Upper lobe of right lung (tissue), 1 donor: ENCODE data around the gene RNF223. TPM values are rescaled to one million over a fixed set of nuclear protein-coding genes. Genes with fewer than 3 reads are reported as not detected.

Source experiments
- ATAC-seq: fragments of 200-7000 bp; cut with Tn5 transposase; one replicate; pipeline ENCODE4 v1.9.1; 2020; ENCODE audit warnings: mild to moderate bottlenecking, moderate library complexity
- DNase-seq: peaks from one replicate; pipeline ENCODE4 v3.0.0-alpha.2; 2020
- H3K27ac ChIP-seq: fragments of 200-600 bp; one replicate; pipeline ENCODE4 v1.8.0; 2022
- H3K27me3 ChIP-seq: fragments of 200-600 bp; one replicate; pipeline ENCODE4 v1.8.0; 2022; ENCODE audit warnings: mild to moderate bottlenecking
- H3K36me3 ChIP-seq: fragments of 200-600 bp; one replicate; pipeline ENCODE4 v1.8.0; 2022
- H3K4me1 ChIP-seq: fragments of 200-600 bp; one replicate; pipeline ENCODE4 v1.8.0; 2022
- H3K4me3 ChIP-seq: fragments of 200-600 bp; one replicate; pipeline ENCODE4 v1.8.0; 2022; ENCODE audit warnings: mild to moderate bottlenecking
- H3K9me3 ChIP-seq: fragments of 200-600 bp; one replicate; pipeline ENCODE4 v1.8.0; 2022
- intact Hi-C: fragments of 100-400 bp; cut with DNase I; formaldehyde crosslinking; loops from one replicate; pipeline ENCODE4 v1.11.0; 2022
- total RNA-seq: library from RNA; stranded (reverse); fragmentation: NEBNext Ultra II Directional; extraction: Animal tissue kit (Norgen Biotek cat#: 25700); gene quantifications from one replicate; pipeline ENCODE4 v1.2.1, GENCODE V29; 2021
- TF ChIP-seq, protein P1 (sequence below): fragments of 200-600 bp; IDR thresholded peaks from one replicate; pipeline ENCODE4 v1.8.0; 2022; ENCODE audit warnings: antibody characterized with exemption
- donor health status: DM: no; HTN: yes; CAD: no; lungs with severe emphysema.

Gene RNF223
- total RNA-seq, 1 donor from 2014 or later = 0.55 TPM

DNA sequence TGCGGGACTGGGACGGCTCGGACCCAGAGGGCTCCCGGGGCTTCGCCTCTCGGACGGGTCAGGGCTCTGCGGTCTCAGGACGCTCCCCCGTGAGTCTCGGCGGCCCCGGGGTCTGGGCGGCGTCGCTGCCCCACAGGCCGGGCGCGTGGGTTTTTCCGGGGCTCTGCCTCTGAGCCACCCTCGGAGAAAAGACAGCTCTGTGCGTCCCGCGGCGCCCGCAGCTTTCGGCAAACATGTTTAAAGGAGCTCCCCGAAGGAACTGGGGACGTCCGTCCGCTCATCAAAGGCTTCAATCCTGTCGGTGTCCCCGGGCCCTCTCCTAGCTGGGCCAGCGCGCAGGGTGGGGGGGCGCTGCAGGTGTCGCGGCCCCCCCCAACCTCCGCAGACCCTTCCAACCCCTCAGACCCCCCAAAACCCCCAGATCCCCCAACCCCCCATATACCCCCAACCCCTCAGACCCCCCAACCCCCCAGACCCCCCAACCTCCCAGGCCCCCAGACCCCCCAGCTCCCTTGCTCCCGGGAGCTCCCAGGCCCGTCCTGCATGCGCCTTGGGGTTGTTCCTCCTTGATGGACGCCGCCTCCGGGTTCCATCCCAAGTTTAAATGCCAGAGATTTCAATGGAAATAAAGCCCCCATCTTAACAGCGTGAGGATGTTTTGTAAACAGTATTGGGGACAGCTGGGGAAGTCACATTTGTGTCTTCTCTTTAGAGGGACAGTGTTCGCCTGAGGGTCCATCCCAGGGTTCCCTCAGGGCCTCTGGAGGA is 42.8 kb upstream of the RNF223 start:
- TF ChIP-seq, protein P1, sequence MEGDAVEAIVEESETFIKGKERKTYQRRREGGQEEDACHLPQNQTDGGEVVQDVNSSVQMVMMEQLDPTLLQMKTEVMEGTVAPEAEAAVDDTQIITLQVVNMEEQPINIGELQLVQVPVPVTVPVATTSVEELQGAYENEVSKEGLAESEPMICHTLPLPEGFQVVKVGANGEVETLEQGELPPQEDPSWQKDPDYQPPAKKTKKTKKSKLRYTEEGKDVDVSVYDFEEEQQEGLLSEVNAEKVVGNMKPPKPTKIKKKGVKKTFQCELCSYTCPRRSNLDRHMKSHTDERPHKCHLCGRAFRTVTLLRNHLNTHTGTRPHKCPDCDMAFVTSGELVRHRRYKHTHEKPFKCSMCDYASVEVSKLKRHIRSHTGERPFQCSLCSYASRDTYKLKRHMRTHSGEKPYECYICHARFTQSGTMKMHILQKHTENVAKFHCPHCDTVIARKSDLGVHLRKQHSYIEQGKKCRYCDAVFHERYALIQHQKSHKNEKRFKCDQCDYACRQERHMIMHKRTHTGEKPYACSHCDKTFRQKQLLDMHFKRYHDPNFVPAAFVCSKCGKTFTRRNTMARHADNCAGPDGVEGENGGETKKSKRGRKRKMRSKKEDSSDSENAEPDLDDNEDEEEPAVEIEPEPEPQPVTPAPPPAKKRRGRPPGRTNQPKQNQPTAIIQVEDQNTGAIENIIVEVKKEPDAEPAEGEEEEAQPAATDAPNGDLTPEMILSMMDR = no peak
- Histone ChIP-seq H3K27me3 (peaks cover 14% of the 10 kb centered on the region), H3K4me3 (peak overlapping the region; percentile 90), H3K27ac (no peak overlapping the region), H3K36me3 (no peaks in the 10 kb centered on the region), H3K9me3 (no peaks in the 10 kb centered on the region), H3K4me1 (peaks cover 8% of the 10 kb centered on the region)
- intact Hi-C loops = no loop called here
- DNase-seq = peak; percentile 57
- no peak for ATAC-seq

DNA sequence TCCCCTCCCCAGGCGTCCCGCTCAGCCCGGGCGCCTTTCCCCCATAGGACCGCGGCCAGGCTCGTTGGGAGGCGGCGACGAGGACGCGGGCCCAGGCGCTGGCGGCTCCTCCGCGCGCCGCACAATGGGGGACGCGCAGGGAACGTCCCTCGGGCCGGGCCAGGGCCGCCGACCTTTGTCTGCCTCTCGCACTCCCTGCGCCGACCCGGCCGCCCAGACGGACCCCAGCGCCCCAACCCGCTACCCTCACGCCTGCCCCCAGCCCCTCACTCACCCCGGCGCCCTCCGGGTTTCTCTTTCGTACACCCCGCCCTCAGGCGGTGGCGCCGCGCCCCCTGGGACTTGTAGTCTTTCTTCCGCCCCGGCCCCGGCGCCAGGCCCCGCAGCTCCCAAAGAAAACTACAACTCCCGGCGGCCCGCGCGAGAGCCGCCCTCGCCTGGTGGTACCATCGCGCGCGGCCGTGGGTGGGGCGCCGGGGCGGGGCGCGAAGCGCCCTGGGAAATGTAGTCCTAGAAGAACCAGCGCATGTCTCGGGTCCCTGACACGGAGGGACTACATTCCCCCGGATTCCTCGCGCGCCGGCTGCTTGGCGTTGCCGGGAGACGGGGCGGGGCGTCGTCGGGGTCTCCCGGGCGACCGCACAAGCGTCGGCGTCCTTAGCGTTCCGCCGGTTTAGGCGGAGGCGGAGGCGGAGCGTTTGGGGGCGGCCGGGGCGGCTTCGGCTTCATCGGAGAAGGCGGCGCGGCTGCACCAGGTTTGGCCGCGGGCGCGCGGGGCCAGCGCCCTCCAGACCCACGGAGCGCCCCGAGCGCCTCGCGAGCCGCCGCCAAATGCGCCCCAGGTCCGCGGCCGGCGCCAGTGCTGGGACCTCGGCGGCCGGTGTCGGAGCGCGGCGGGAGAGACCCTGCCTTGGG is 41.9 kb upstream of the RNF223 start, which contains the start of gene C1orf159:
Gene C1orf159, minus strand, starts transcription at position 304 of the 915 bp plus-strand sequence. CDS start 24,546 bp downstream, outside the sequence.
- no peaks in the 10 kb centered on the region for H3K36me3 ChIP-seq
- peak within 1 kb of the TSS; percentile 90 for H3K4me3 ChIP-seq
- H3K27ac ChIP-seq = peak within 1 kb of the TSS; percentile 68
- TF ChIP-seq, protein P1 = no peak
- peak; percentile 99 for DNase-seq
- peaks cover 9% of the 10 kb centered on the region for H3K27me3 ChIP-seq
- intact Hi-C loops = no loop called here
- peaks cover 8% of the 10 kb centered on the region for H3K4me1 ChIP-seq
- peak; percentile 99 for ATAC-seq
- H3K9me3 ChIP-seq = no peaks in the 10 kb centered on the region

DNA sequence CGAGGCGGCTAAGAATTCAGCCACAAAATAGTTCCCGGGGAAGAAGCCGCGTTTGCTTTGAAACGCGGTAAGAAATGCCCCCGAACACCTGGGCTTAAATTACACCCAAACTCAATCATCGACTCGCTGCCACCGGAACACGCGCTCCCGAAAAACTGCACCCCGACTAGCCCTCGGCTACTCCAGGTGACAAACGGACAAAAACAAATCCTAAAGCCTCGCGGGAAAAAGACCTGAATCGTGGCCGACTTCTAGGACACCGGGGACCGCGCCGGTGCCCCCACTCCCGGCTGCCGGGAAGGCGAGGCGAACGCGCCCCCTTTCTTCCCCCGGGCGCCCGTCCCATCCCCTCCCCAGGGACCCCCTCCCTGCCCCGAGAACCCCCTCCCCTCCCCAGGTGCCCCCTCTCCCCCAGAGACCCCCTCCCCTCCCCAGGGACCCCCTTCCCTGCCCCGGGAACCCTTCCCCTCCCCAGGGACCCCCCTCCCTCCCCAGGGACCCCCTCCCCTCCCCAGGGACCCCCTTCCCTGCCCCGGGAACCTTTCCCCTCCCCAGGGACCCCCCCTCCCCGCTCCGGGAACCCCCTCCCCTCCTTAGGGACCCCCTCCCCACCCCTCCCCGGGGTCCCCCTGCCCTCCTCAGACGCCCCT is 41.2 kb upstream of the RNF223 start:
- TF ChIP-seq, protein P1 = no peak
- Histone ChIP-seq H3K36me3 (no peaks in the 10 kb centered on the region), H3K9me3 (no peaks in the 10 kb centered on the region), H3K27me3 (peaks cover 9% of the 10 kb centered on the region), H3K4me1 (peaks cover 8% of the 10 kb centered on the region), H3K27ac (no peak overlapping the region), H3K4me3 (peak overlapping the region; percentile 90)
- ATAC-seq (no peak), DNase-seq (peak; percentile 59)
- intact Hi-C loops = no loop called here

DNA sequence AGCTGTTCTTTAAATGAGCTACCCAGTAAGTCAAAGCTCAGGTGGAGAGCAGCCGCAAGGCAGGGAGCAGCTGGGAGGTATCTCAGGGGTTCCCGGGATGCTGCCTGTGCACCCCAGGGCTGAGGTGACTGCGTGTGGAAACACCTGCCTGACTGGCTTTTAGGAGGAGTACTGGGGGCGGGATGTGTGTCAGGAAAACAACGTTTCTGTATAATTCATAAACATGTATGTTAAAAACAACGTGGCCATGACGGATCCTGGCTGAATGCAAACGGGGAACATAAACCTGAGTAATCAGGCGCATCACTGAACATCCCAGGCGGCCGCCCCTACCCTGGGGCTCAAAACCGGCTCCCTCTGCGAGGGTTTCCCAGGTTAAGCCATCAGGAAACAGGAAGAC is 40.3 kb upstream of the RNF223 start:
- Histone ChIP-seq H3K4me3 (no peak overlapping the region), H3K36me3 (no peaks in the 10 kb centered on the region), H3K9me3 (no peaks in the 10 kb centered on the region), H3K27ac (no peak overlapping the region), H3K27me3 (peaks cover 9% of the 10 kb centered on the region), H3K4me1 (peaks cover 8% of the 10 kb centered on the region)
- intact Hi-C loops = no loop called here
- ATAC-seq = no peak
- DNase-seq = peak; percentile 43
- TF ChIP-seq, protein P1 = no peak

DNA sequence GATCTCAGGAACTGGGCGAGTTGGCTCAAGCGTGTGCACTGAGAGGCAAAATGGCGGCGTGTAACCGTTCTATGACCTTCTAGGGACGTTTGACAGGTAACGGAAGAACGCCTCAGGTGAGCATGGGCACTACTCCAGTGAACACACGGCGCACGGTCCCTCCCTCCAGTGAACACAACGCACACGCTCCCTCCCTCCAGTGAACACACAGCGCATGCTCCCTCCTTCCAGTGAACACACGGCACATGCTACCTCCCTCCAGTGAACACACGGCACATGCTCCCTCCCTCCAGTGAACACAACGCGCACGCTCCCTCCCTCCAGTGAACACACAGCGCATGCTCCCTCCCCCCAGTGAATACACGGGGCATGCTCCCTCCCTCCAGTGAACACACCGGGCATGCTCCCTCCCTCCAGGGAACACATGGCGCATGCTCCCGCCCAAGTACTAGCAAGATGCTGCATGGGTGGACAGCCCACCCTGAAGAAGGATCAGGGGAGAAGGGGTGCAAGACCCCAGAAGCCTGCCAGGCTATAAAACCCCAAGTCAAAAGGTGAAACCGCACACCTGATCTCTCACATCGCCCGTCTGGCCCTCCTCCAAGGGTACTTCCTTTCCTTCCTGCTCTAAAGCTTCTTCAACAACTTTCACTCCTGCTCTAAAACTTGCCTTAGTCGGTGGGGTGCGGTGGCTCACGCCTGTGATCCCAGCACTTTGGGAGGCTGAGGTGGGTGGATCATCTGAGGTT is 38.3 kb upstream of the RNF223 start:
- no peaks in the 10 kb centered on the region for H3K36me3 ChIP-seq
- DNase-seq (peak; percentile 53), ATAC-seq (no peak)
- peaks cover 3% of the 10 kb centered on the region for H3K27me3 ChIP-seq
- no peaks in the 10 kb centered on the region for H3K9me3 ChIP-seq
- H3K27ac ChIP-seq = no peak overlapping the region
- H3K4me1 ChIP-seq = peaks cover 8% of the 10 kb centered on the region
- intact Hi-C loops = no loop called here
- TF ChIP-seq, protein P1 = no peak
- no peak overlapping the region for H3K4me3 ChIP-seq
